Keratinocyte (primary cell): ENCODE data around the gene EEF2. TPM values are rescaled to one million over a fixed set of nuclear protein-coding genes. Genes with fewer than 3 reads are reported as not detected.
A peak's percentile ranks its signal among the peaks of the same experiment; 100 is the strongest.

Experiments used
- DNase-seq: peaks from one replicate; pipeline ENCODE4 v3.0.0-alpha.2; 2011; ENCODE audit warnings: low read depth, missing footprints, low spot score
- FAIRE-seq: peaks from 2 replicates; lab custom pipeline; 2011; peaks lifted over from hg19 to GRCh38; lab: Jason Lieb, UNC
- H2AFZ ChIP-seq: 2 replicates; pipeline ENCODE4 v1.6.0; 2012; ENCODE audit warnings: low read length, control low read depth, inconsistent platforms; ENCODE audit not compliant: control insufficient read depth
- H3K27ac ChIP-seq: 2 replicates; pipeline ENCODE4 v1.5.1; 2011; ENCODE audit warnings: low read length; ENCODE audit not compliant: control insufficient read depth, insufficient read depth
- H3K27me3 ChIP-seq: 3 replicates; pipeline ENCODE4 v1.6.0; 2011; ENCODE audit warnings: low read length; ENCODE audit not compliant: control insufficient read depth, insufficient read depth; ENCODE audit errors: extremely low read depth
- H3K36me3 ChIP-seq, 2 experiments: 2 replicates in 1 of 2; 3 replicates in 1 of 2; pipeline ENCODE4 v1.5.1; 2011; ENCODE audit warnings: low read length in 2 of 2, mild to moderate bottlenecking in 1 of 2; ENCODE audit not compliant: control insufficient read depth in 2 of 2, insufficient read depth in 2 of 2; ENCODE audit errors: extremely low read depth in 1 of 2
- H3K4me1 ChIP-seq: 3 replicates; pipeline ENCODE4 v1.5.1; 2011; ENCODE audit warnings: low read length; ENCODE audit not compliant: control insufficient read depth, insufficient read depth; ENCODE audit errors: extremely low read depth
- H3K4me2 ChIP-seq: 3 replicates; pipeline ENCODE4 v1.6.0; 2011; ENCODE audit warnings: low read depth, low read length; ENCODE audit not compliant: control insufficient read depth, insufficient read depth; ENCODE audit errors: extremely low read depth
- H3K4me3 ChIP-seq, 3 experiments: fragments of 200-600 bp in 1 of 3; sonication (generic) in 1 of 3; 2 replicates in 2 of 3; 3 replicates in 1 of 3; pipeline ENCODE4 v1.5.1; 2011 to 2016; ENCODE audit warnings: low read length in 3 of 3, mild to moderate bottlenecking in 3 of 3, control low read depth in 2 of 3, inconsistent platforms in 1 of 3, low read depth in 1 of 3, mixed read lengths in 1 of 3, mixed run types in 1 of 3, moderate library complexity in 1 of 3; ENCODE audit not compliant: control insufficient read depth in 2 of 3, insufficient read depth in 2 of 3; ENCODE audit errors: extremely low read depth in 1 of 3
- H3K79me2 ChIP-seq: 2 replicates; pipeline ENCODE4 v1.6.0; 2012; ENCODE audit warnings: low read length; ENCODE audit not compliant: control insufficient read depth, insufficient read depth
- H3K9ac ChIP-seq: 3 replicates; pipeline ENCODE4 v1.6.0; 2011; ENCODE audit warnings: low read length; ENCODE audit not compliant: control insufficient read depth, insufficient read depth; ENCODE audit errors: extremely low read depth
- H3K9me1 ChIP-seq: 3 replicates; pipeline ENCODE4 v1.6.0; 2011; ENCODE audit warnings: low read length; ENCODE audit not compliant: control insufficient read depth, insufficient read depth; ENCODE audit errors: extremely low read depth
- H3K9me3 ChIP-seq: 2 replicates; pipeline ENCODE4 v1.5.1; 2012; ENCODE audit warnings: low read depth, low read length; ENCODE audit not compliant: control insufficient read depth
- H4K20me1 ChIP-seq: 3 replicates; pipeline ENCODE4 v1.6.0; 2011; ENCODE audit warnings: low read length; ENCODE audit not compliant: control insufficient read depth, insufficient read depth; ENCODE audit errors: extremely low read depth
- EZH2 ChIP-seq: IDR thresholded peaks from one replicate; pipeline ENCODE4 v1.6.1; 2012; ENCODE audit warnings: inconsistent platforms, mild to moderate bottlenecking, low read length, moderate library complexity
- dilution Hi-C: fragments of 300-500 bp; cut with MboI; formaldehyde crosslinking; loops from one replicate; pipeline ENCODE4 v1.7.0; 2020; ENCODE audit warnings: low sequenced_read_pairs; ENCODE audit not compliant: extremely low pct_ligation_motif_present
- polyA plus RNA-seq, 5 experiments: library from polyadenylated mRNA; depleted of rRNA in 3 of 5; stranded (reverse) in 3 of 5; stranded (forward) in 1 of 5; unstranded in 1 of 5; fragments of >200 nt; gene quantifications; 1 replicate in 1 of 5; 2 replicates in 3 of 5; 3 replicates in 1 of 5; pipeline versions ENCODE4 v1.2.1 to v1.2.3, GENCODE V29; 2011 to 2012; ENCODE audit warnings: missing spikeins in 2 of 5, low read depth in 1 of 5, low replicate concordance in 1 of 5
- TF ChIP-seq, protein P1 (sequence below), 3 experiments: IDR thresholded peaks in 1 of 3; conservative IDR thresholded peaks in 1 of 3; optimal IDR thresholded peaks in 1 of 3; 2 replicates in 2 of 3; 3 replicates in 1 of 3; pipeline versions ENCODE3 to v1.5.1; 2011; ENCODE audit warnings: low read length in 3 of 3, mild to moderate bottlenecking in 3 of 3, moderate library complexity in 2 of 3, control low read depth in 1 of 3, inconsistent platforms in 1 of 3; ENCODE audit not compliant: insufficient read depth in 2 of 3; ENCODE audit errors: extremely low read depth in 1 of 3

The EEF2 gene
- polyA plus RNA-seq, 1 donor (not counting 4 experiments of a cell fraction or from before 2014, with no cell fraction given): 1,193 TPM

DNA sequence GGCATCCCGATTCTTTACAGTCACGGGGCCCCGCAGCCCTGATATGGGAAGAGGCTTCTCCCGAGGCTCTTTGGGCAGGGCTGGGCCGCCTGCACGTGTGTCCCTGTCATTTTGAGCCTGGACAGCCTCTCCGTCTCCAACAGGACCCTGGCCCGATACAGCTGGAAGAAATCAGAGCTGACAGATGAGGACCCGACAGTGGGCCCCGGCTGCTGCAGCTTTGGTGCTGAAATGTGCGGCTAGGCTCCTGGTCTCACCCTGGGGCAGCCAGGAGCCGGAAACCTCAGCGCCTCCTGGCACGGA lies 25.5 kb upstream of the EEF2 start:
- H3K27me3 ChIP-seq: no peaks in the 10 kb centered on the region
- H3K4me2 ChIP-seq: no peak overlapping the region
- H3K79me2 ChIP-seq: peaks cover 47% of the 10 kb centered on the region
- peaks cover 14% of the 10 kb centered on the region for H3K4me1 ChIP-seq
- FAIRE-seq: no peak
- H4K20me1 ChIP-seq: peaks cover 3% of the 10 kb centered on the region
- H3K36me3 ChIP-seq: peaks cover 21% of the 10 kb centered on the region in 2 experiments
- no peak for DNase-seq
- H3K9me1 ChIP-seq: no peaks in the 10 kb centered on the region
- no peak overlapping the region for H3K9ac ChIP-seq
- dilution Hi-C loops: no loop called here
- no peak overlapping the region for H3K4me3 ChIP-seq
- no peak overlapping the region for H3K27ac ChIP-seq
- no peak overlapping the region for H2AFZ ChIP-seq
- no peaks in the 10 kb centered on the region for H3K9me3 ChIP-seq
- TF ChIP-seq, protein P1, sequence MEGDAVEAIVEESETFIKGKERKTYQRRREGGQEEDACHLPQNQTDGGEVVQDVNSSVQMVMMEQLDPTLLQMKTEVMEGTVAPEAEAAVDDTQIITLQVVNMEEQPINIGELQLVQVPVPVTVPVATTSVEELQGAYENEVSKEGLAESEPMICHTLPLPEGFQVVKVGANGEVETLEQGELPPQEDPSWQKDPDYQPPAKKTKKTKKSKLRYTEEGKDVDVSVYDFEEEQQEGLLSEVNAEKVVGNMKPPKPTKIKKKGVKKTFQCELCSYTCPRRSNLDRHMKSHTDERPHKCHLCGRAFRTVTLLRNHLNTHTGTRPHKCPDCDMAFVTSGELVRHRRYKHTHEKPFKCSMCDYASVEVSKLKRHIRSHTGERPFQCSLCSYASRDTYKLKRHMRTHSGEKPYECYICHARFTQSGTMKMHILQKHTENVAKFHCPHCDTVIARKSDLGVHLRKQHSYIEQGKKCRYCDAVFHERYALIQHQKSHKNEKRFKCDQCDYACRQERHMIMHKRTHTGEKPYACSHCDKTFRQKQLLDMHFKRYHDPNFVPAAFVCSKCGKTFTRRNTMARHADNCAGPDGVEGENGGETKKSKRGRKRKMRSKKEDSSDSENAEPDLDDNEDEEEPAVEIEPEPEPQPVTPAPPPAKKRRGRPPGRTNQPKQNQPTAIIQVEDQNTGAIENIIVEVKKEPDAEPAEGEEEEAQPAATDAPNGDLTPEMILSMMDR (optimal IDR thresholded peaks at IDR 0.05 in 1 of 3, IDR thresholded peaks at IDR 0.05 in 1 of 3, conservative IDR thresholded peaks at IDR 0.05 in 1 of 3; ENCODE audit: extremely low read depth in 1 of 3, insufficient read depth in 2 of 3, low read length in 3 of 3): no peak
- TF ChIP-seq EZH2: no peak

DNA sequence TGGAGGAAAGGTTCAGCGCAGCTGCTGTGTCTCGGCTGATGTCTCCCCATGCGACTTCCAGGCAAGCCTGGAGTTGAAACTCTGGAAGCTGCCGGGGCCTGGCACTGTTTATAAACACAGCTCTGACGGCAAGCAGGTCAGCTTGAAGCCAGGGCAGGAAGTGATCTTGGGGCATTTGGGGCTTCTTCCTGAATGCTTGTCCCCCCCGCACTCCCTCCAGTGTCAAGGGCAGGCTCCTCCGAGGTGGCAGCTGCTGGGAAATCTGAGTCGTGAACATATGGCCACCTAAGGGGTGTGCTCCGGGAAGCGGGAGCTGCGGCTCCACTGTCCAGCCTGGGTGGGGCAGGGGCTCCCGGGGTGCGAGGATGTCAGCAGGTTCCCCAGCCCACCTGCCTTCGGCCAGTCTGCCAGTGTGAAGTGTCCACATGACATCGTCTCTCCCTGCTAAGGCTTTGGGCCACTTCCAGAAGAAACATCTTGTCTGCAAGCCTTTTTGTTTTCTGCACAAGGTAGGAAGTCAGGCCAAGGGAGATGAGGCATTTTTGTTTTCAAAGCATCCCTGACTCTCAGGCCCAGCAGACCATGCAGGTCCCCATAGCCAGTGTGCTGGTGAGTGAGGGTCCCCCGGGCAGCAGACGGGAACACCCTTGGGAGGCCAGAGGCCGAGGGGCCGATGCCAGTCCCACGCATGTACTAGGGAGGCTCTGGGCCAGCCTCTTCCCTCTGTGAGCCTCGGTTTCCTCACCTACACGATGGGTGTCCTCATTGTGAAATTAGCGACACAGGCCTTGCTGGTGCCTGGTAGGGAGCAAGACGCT lies 24.9 kb upstream of the EEF2 start:
- no peak for DNase-seq
- H3K27ac ChIP-seq: no peak overlapping the region
- no peak overlapping the region for H3K4me3 ChIP-seq
- dilution Hi-C loops: no loop called here
- H3K4me2 ChIP-seq: peak overlapping the region; percentile 27
- no peaks in the 10 kb centered on the region for H3K9me1 ChIP-seq
- FAIRE-seq: no peak
- no peak overlapping the region for H3K9ac ChIP-seq
- H3K9me3 ChIP-seq: no peaks in the 10 kb centered on the region
- TF ChIP-seq, protein P1 (optimal IDR thresholded peaks at IDR 0.05 in 1 of 3, IDR thresholded peaks at IDR 0.05 in 1 of 3, conservative IDR thresholded peaks at IDR 0.05 in 1 of 3; ENCODE audit: extremely low read depth in 1 of 3, insufficient read depth in 2 of 3, low read length in 3 of 3): no peak
- TF ChIP-seq EZH2: no peak
- peaks cover 19 to 21% of the 10 kb centered on the region in 2 experiments for H3K36me3 ChIP-seq
- H4K20me1 ChIP-seq: no peaks in the 10 kb centered on the region
- H2AFZ ChIP-seq: no peak overlapping the region
- peaks cover 47% of the 10 kb centered on the region for H3K79me2 ChIP-seq
- no peaks in the 10 kb centered on the region for H3K27me3 ChIP-seq
- H3K4me1 ChIP-seq: peaks cover 14% of the 10 kb centered on the region
